DND-41 (cell line): ENCODE data around the gene SV2B.
A peak's percentile ranks its signal among the peaks of the same experiment; 100 is the strongest.

ENCODE experiments used
- ATAC-seq: fragments of 200-7000 bp; cut with Tn5 transposase; 3 replicates; pipeline ENCODE4 v1.9.1; 2021; ENCODE audit warnings: low read depth; ENCODE audit not compliant: insufficient read depth
- DNase-seq: peaks from one replicate; pipeline ENCODE4 v3.0.0-alpha.2; 2020
- H2AFZ ChIP-seq: 2 replicates; pipeline ENCODE4 v1.6.0; 2012; ENCODE audit warnings: low read depth, low read length
- H3K27ac ChIP-seq: 2 replicates; pipeline ENCODE4 v1.5.1; 2012; ENCODE audit warnings: low read length, inconsistent platforms
- H3K27me3 ChIP-seq: fragments of 200-600 bp; sonication (generic); 2 replicates; pipeline ENCODE4 v1.6.0; 2012; ENCODE audit warnings: low read length, mild to moderate bottlenecking, inconsistent platforms; ENCODE audit not compliant: insufficient read depth, poor library complexity
- H3K36me3 ChIP-seq: 2 replicates; pipeline ENCODE4 v1.5.1; 2012; ENCODE audit warnings: low read length, inconsistent platforms; ENCODE audit not compliant: insufficient read depth
- H3K4me1 ChIP-seq: 2 replicates; pipeline ENCODE4 v1.5.1; 2012; ENCODE audit warnings: mild to moderate bottlenecking, low read length; ENCODE audit not compliant: insufficient read depth
- H3K4me2 ChIP-seq: 2 replicates; pipeline ENCODE4 v1.6.0; 2012; ENCODE audit warnings: mild to moderate bottlenecking, moderate library complexity, low read length, inconsistent platforms; ENCODE audit not compliant: insufficient read depth
- H3K4me3 ChIP-seq, 2 experiments: fragments of 200-600 bp in 1 of 2; shearing (Covaris generic) in 1 of 2; 2 replicates each; pipeline ENCODE4 v1.5.1; 2012 to 2016; ENCODE audit warnings: inconsistent platforms in 2 of 2, low read length in 2 of 2, mild to moderate bottlenecking in 2 of 2, low read depth in 1 of 2, moderate library complexity in 1 of 2
- H3K79me2 ChIP-seq: 2 replicates; pipeline ENCODE4 v1.6.0; 2012; ENCODE audit warnings: low read length, inconsistent platforms; ENCODE audit not compliant: insufficient read depth
- H3K9ac ChIP-seq: 2 replicates; pipeline ENCODE4 v1.6.0; 2012; ENCODE audit warnings: low read depth, mild to moderate bottlenecking, inconsistent platforms, low read length, moderate library complexity
- H3K9me3 ChIP-seq: 2 replicates; pipeline ENCODE4 v1.5.1; 2012; ENCODE audit warnings: low read length, moderate library complexity, mild to moderate bottlenecking, inconsistent platforms; ENCODE audit not compliant: insufficient read depth, severe bottlenecking
- H4K20me1 ChIP-seq: 2 replicates; pipeline ENCODE4 v1.6.0; 2012; ENCODE audit warnings: low read length; ENCODE audit not compliant: insufficient read depth
- CTCF ChIP-seq: IDR thresholded peaks from 2 replicates; pipeline ENCODE4 v1.5.1; 2012; ENCODE audit warnings: borderline replicate concordance, low read length, moderate library complexity, mild to moderate bottlenecking; ENCODE audit not compliant: poor library complexity, severe bottlenecking; ENCODE audit errors: extremely low read depth
- EZH2 ChIP-seq: IDR thresholded peaks from 3 replicates; pipeline ENCODE4 v1.6.1; 2012; ENCODE audit warnings: borderline replicate concordance, low read depth, mild to moderate bottlenecking, moderate library complexity, low read length, inconsistent platforms; ENCODE audit not compliant: severe bottlenecking

Gene SV2B

GRCh38 chr15:91219206-91219605 lies 119.1 kb downstream of the SV2B start:
- Histone ChIP-seq H2AFZ (no peak overlapping the region), H4K20me1 (no peaks in the 10 kb centered on the region), H3K4me1 (no peaks in the 10 kb centered on the region), H3K9ac (no peak overlapping the region), H3K27ac (no peak overlapping the region), H3K79me2 (no peaks in the 10 kb centered on the region), H3K36me3 (no peaks in the 10 kb centered on the region), H3K4me3 (no peak overlapping the region), H3K27me3 (peaks cover 5% of the 10 kb centered on the region), H3K4me2 (no peak overlapping the region), H3K9me3 (no peaks in the 10 kb centered on the region)
- TF ChIP-seq CTCF (no peak), EZH2 (no peak)
- ATAC-seq: no peak
- no peak for DNase-seq

GRCh38 chr15:91222052-91222451 lies 122.0 kb downstream of the SV2B start:
- Histone ChIP-seq H3K9ac (no peak overlapping the region), H3K4me1 (no peaks in the 10 kb centered on the region), H3K27ac (no peak overlapping the region), H3K4me3 (no peak overlapping the region), H3K36me3 (no peaks in the 10 kb centered on the region), H3K27me3 (no peaks in the 10 kb centered on the region), H4K20me1 (no peaks in the 10 kb centered on the region), H3K79me2 (no peaks in the 10 kb centered on the region), H3K9me3 (no peaks in the 10 kb centered on the region), H3K4me2 (no peak overlapping the region), H2AFZ (no peak overlapping the region)
- no peak for TF ChIP-seq EZH2
- DNase-seq: no peak
- ATAC-seq: no peak

GRCh38 chr15:91223863-91224262 lies 123.8 kb downstream of the SV2B start:
- Histone ChIP-seq H3K36me3 (no peaks in the 10 kb centered on the region), H3K4me3 (no peak overlapping the region), H3K27ac (no peak overlapping the region), H4K20me1 (no peaks in the 10 kb centered on the region), H3K9ac (no peak overlapping the region), H3K4me1 (no peaks in the 10 kb centered on the region), H2AFZ (no peak overlapping the region), H3K9me3 (no peaks in the 10 kb centered on the region), H3K27me3 (no peaks in the 10 kb centered on the region), H3K79me2 (no peaks in the 10 kb centered on the region), H3K4me2 (no peak overlapping the region)
- no peak for ATAC-seq
- no peak for TF ChIP-seq CTCF
- TF ChIP-seq EZH2: no peak
- no peak for DNase-seq

- no peak overlapping the region for H3K4me3 ChIP-seq
- no peaks in the 10 kb centered on the region for H3K9me3 ChIP-seq
- TF ChIP-seq EZH2 (no peak), CTCF (peak; percentile 69)
- DNase-seq: peak; percentile 6
- H3K4me1 ChIP-seq: no peaks in the 10 kb centered on the region
- H3K36me3 ChIP-seq: no peaks in the 10 kb centered on the region
- no peaks in the 10 kb centered on the region for H3K27me3 ChIP-seq
- no peak overlapping the region for H3K27ac ChIP-seq
- no peaks in the 10 kb centered on the region for H3K79me2 ChIP-seq
- no peak overlapping the region for H3K9ac ChIP-seq
- ATAC-seq: no peak
- no peak overlapping the region for H3K4me2 ChIP-seq
- no peaks in the 10 kb centered on the region for H4K20me1 ChIP-seq
- no peak overlapping the region for H2AFZ ChIP-seq
These were observed 124.8 kb downstream of the SV2B start for GRCh38 chr15:91224755-91225380.
